Upper lobe of left lung (tissue), 4 donors: ENCODE measurements around the gene OR2AP1.

Source experiments
- CTCF ChIP-seq, 6 experiments: fragments of 450-650 bp in 4 of 6; fragments of 200-600 bp in 2 of 6; sonication (generic) in 2 of 6; IDR thresholded peaks; one replicate each; pipeline ENCODE4 v1.5.1; 2016 to 2019; ENCODE audit warnings: antibody characterized with exemption in 6 of 6
- EP300 ChIP-seq, 4 donors: sonication (generic); formaldehyde crosslinking; IDR thresholded peaks; one replicate each; pipeline ENCODE4 v1.5.1; 2017; ENCODE audit warnings: antibody characterized with exemption in 4 of 4, control low read depth in 2 of 4
- POLR2A ChIP-seq, 4 donors: fragments of 450-650 bp; IDR thresholded peaks; one replicate each; pipeline ENCODE4 v1.5.1; 2016 to 2017; ENCODE audit warnings: antibody characterized with exemption in 4 of 4, mild to moderate bottlenecking in 2 of 4
- POLR2AphosphoS5 ChIP-seq, 2 donors: sonication (generic); formaldehyde crosslinking; IDR thresholded peaks; one replicate each; pipeline ENCODE4 v1.5.1; 2017; ENCODE audit warnings: antibody characterized with exemption in 2 of 2

- TF ChIP-seq POLR2AphosphoS5 (IDR thresholded peaks at IDR 0.05) = no peak
- no peak for TF ChIP-seq CTCF (IDR thresholded peaks at IDR 0.05)
- TF ChIP-seq POLR2A (IDR thresholded peaks at IDR 0.05) = no peak
- TF ChIP-seq EP300 (IDR thresholded peaks at IDR 0.05) = no peak
Observed at GRCh38 chr12:55549302-55549701, 23.0 kb upstream of the OR2AP1 start, which contains the start of gene OR6C4.
